SW480 (cell line): ENCODE results near the gene CDC34.

Source experiments
- DNase-seq: peaks from one replicate; pipeline ENCODE4 v3.0.0-alpha.2; 2016; ENCODE audit warnings: low spot score

Gene CDC34

GRCh38 chr19:497869-498510 is 33.6 kb upstream of the CDC34 start:
- DNase-seq: no peak

GRCh38 chr19:498511-498891 is 33.1 kb upstream of the CDC34 start:
- DNase-seq: no peak

GRCh38 chr19:498977-499623 is 32.5 kb upstream of the CDC34 start:
- DNase-seq: no peak

GRCh38 chr19:501646-502045 is 29.9 kb upstream of the CDC34 start:
- DNase-seq: no peak

- no peak for DNase-seq
Observed at GRCh38 chr19:504616-505015, 26.9 kb upstream of the CDC34 start.

GRCh38 chr19:506404-507285 is 24.9 kb upstream of the CDC34 start:
- peak; percentile 96 for DNase-seq

- peak; percentile 50 for DNase-seq
Observed at GRCh38 chr19:507286-508203, 24.0 kb upstream of the CDC34 start, which contains the start of gene TPGS1. Gene TPGS1 (plus strand): TSS chr19:507497. CDS start chr19:507507, 10 bp downstream.

- DNase-seq: no peak
Observed at GRCh38 chr19:508204-509150, 23.1 kb upstream of the CDC34 start.

- peak; percentile 81 for DNase-seq
Observed at GRCh38 chr19:510606-511100, 20.9 kb upstream of the CDC34 start.

- DNase-seq: peak; percentile 94
Observed at GRCh38 chr19:511101-511851, 20.3 kb upstream of the CDC34 start.

GRCh38 chr19:512547-513365 is 18.8 kb upstream of the CDC34 start:
- no peak for DNase-seq

- DNase-seq: no peak
Observed at GRCh38 chr19:513368-514165, 18.0 kb upstream of the CDC34 start.

GRCh38 chr19:514166-514663 is 17.3 kb upstream of the CDC34 start:
- no peak for DNase-seq

GRCh38 chr19:517721-518597 is 13.6 kb upstream of the CDC34 start:
- no peak for DNase-seq

- DNase-seq: no peak
Observed at GRCh38 chr19:518598-519231, 12.8 kb upstream of the CDC34 start.

GRCh38 chr19:519449-519865 is 12.1 kb upstream of the CDC34 start:
- no peak for DNase-seq
